ENCODE measurements around the gene BRD3.

Gene BRD3

DNA sequence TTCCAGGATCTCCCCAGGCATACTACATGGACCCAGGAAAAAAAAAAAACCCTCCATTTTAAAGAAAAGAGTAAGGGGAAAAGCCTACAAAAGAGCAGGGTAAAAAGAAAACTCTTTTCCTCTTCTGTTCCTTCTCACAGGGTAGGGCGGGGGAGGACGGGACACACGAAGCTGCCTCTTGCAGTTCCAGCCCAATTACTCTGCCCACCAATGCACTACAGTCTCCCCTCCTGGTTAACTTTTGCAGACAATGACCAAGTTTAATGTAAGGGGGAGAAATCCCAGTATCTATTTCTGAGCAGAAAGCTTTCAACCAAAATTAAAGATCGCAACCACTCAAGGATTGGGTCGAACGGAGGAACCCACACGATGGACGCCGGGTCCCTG lies 1.3 kb downstream of the BRD3 start:
- no peak for DNase-seq

DNA sequence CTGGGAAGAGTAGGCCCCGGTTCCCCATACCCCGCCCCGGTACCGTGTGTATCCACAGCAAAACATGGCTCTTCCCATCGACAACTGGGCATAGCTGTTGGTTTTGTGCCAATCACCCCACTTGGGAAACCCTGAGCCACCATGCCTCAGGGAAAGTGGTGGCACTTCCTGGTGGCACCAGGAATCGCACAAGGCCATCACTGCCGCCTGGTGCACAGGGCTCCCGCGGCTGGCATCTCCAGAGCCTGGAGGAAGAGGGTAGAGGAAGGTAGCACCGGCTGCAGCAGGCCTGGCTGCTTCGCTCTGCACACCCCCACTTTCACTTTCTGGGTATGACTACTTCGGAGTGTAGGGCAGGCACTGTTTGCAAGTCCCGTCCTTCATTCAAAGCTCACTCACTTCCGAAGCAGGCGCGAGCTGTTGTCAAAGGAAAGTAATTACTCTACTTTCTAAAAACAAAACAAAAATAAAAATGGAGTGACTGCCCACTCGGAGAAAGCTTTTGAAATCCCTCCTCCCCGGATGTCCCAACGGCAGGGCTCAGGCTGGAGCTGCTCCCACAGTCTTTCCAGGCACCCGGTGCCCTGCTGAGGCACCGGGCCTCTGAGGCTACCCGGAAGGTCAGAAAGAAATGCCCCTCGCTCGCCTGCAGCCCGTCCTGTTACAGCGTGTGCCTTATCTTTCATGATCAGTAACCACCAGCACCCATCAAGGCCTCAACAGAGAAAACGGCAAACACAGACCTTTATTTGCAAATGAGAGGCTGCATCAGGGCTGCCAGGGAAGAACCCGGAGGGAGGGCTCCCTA lies 2.0 kb downstream of the BRD3 start:
- DNase-seq, result no peak

DNA sequence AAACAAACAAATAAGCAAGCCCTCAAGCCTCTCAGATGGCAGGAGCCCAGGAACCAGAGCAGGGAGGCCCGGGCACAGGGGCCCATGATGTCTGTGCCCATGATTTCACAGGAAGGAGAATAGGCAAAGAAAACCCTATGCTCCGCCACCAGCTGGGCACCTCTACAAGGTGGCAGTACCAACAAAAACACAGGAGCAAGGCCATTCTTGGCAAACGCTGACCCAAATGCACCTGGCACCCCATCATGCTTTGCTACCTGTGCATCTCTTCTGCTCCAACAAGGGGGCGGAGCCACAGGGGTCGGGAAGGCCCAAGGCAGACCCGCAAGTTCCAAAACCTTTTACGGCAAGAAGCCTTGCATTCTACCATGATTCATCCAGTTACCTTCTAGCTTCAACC lies 3.1 kb downstream of the BRD3 start:
- DNase-seq, result no peak

DNA sequence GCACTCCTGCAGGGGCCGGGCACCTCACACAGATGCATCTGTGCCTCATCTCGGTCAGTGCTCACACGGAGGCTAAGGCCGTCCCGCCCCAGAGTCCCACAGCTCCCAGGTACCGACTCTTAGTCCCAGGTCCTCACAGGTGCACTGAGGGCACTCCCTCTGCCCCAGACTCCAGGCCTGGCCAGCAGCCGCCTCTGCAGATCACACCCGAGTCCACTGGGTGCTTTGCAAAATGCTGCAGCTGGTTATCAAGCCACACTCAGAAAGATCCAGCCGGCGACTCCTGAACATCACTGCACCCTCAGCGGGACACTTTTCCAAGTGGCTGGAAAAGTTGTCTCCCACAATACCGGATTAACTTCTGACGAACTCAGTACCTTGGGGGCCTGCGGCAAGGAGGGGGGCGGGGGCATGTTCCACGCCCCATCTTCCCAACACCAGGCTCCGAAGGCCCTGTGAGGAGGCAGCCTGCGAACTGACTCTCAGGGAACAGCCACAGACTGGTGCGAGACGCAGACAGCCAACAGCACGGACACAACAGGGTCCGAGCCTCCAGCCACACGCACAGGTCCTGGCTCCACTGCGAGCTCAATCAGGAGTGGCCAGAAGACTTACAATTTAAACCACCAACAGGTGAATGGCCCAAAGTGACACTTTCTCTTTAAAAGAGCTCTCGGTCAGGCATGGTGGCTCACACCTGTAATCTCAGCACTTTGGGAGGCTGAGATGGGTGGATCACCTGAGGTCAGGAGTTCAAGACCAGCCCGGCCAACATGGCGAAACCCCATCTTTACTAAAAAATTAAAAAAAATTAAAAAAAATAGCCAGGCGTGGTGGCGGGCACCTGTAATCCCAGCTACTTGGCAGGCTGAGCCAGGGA lies 4.0 kb downstream of the BRD3 start:
- no peak for DNase-seq

DNA sequence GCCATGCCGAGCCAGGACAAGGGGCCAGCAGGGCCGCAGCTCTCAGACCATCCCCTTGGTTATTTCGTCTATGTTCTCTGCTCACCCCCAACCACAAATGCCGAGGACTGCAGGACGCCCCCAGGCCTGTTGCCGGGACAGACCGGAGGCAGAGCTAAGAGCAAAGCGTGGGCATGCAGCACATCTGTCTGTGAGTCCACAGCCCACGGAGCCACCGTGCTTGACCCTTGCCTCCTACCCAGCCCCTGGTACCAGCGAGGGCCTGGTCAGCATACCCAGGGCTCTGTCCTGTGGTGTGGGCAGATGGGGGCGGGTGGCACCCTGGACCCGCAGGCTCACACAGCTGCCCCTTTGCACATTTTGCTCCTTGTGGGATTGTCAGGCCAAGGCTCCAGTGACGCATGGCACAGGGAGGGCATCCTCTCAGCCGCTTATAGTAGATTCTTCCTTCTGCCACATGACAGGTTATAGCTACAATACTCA lies 4.7 kb downstream of the BRD3 start:
- no peak for DNase-seq

DNA sequence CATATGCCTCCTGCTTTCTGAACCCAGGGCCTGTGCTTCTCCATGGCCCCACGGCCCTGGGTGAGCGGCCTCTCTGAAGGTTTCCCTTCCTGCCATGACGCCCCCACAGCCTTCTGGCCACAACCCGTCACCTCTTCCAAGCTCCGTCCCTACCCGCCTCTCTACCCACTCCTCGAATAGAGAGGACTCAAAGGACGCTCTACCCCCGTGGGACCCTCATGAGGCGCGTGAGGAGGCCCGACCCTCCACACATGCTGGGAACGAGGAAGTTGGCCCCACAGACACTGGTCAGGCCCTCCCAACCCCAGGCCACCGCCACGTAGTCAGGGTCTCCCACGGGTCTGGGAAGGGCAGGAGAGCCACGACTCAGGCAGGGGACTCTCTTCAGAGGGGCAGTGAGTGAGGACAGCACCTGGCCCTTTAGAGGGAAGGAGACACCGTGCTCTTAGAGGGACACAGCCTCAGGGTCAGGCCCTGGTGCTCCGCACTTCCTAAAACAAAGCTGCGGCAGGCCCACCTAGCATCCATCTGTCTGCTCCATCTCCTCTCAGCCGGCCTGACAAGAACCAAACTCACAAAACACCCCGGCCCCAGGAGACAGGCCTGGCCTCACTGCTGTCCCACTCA lies 5.3 kb downstream of the BRD3 start:
- DNase-seq, result no peak

DNA sequence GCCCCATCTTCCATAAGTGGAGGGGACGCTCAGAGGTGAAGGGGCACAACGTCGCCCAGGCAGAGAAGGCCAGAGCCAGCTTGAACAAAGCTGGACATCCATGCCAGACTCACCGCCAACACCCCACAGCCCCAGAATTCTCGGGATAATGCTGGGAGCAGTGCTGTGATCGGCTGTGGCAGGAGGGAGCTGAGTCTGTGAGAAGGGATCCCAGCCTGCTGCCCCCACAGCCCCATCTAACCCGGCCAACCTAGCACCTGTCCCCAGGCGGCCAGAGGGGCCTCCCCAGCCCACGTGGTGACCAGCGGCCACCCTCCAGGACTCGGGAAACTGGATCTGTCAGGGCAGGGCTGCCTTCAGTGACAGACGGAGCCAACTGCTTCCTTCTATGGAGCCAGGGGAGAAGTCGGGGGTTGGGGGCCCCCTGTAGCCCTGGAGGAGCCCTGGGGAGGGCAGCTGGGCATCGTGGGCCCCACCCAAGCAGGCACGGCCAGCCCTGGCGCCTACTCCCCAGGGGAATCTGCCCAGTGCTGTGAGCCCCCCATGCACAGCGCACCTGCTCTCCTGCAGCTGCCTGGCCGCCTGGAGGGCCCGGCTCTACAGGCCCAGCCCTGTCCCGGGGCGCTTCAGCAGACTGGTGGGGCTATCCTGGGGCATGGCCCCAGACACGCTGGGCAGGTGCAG lies 6.0 kb downstream of the BRD3 start:
- no peak for DNase-seq

DNA sequence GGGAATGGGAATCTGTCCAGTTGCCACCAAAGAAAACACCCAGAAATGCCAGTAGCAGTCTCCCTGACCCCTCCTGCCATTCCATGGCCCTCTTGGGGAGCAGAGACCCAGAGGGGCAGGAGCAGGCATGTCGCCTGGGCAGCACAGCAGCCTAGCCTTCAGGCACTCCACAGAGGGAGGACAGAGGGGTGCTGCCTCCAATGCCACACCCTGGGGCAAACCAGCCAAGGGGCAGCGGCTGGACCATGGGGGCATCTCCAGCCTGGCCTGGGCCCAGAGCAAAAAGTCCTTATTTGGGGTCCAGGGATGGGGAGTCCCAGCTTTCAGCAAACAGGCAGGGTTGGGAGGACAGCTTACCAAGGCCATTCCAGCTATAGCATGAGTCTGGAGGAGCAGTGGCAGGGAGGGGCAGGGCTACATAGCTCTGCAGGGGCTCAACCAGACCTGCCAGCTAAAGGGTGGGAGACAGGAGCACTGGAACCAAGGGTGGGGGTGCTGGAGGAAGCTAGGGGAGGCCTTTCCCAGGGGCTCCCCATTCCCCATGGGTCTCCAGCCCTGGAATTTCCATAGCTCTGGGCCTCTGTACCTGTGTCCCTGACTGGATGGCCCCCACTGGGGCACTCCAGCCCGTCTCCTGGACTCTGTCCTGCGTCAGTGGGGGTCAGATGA lies 6.7 kb downstream of the BRD3 start:
- no peak for DNase-seq

DNA sequence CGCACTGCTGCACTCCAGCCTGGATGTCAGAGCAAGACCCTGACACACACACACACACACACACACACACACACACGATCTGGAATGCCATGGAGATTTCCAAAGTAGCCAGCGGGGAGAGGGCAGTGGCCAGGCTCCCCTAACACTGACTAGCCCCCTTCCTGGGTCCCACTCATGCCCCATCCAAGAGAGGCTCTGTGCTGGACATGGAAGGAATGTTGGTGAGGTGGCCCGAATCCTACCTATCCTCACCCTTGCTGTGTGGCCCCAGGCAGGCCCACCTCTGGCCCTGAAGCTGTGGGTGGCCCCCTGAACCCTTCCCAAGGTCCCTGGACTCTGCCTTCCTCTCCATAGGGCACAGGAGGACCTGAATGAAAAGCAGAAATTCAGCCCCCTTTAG lies 7.3 kb downstream of the BRD3 start:
- DNase-seq, result no peak

DNA sequence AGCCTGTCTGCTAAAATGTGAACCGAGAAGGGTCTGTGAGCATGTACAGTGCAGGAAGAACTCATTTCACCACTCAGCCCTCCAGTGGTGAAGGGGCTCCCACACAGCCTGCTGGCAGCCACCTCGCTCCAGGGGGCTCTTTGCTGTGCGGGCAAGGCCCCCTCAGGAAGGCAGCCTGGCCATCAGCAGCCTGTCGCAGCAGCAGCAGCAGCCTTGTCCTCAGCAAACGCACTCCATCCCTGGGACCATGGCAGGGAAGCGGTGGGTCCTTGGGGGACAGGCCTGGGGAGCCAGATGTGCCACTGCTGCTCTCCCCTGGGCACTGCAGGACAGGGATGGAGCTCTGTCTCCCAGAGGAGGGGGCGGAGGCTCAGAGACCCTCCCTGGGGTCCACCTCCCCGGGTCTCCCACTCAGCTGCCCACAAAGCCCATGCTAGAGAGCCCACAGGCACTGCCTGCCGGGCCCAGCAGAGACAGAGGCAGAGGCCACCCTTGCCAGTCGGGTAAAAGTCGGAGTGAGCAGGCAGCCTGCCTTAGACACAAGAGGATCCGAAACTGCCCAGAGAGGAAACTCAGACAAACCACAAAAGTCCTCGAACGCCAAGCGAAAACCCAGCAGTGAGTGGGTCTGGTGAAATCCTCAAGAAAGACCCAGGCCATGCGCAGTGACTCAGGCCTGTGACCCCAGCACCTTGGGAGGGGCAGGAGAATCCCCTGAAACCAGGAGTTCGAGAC lies 8.0 kb downstream of the BRD3 start:
- no peak for DNase-seq

DNA sequence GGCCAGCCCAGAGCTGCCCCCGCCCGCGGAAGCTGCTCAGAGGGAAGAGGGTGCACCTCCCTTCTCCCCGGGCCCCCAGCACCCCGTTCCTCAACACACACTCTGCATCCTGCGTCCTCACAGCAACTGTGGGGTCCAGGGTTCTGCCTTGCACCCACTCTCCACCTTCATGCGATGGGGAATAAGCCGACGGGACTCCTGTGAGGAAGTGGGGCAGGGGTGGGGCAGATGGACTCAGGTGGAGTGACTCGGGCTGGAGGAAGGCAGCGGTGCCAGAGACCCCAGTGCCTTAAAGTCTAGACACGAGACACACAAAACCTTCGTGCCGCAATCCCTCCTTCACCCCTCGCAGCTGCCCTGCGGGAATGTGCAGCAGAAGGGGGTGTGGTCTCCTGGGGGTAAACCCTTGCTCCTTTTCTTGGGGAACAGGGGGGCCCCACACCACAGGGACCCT lies 8.6 kb downstream of the BRD3 start:
- DNase-seq, result no peak

DNA sequence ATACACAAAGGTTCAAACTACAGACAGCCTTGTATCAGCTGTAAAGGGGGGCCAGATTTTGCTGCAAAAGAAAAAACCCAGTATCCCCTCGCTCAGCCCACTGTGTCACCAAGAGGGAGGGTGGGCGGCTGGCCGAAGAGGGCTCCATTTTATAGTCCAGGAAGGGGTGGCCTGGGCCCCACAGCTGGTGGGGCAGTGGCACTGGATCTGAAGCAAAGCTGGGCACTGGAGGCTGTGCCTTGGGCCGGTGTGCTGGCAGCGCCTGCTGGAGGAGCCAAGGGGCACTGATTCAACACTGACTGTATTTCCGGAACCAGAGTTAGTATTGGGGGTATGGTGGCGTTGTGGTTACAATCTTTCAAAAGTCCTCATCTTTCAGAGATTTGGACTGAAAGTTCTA lies 9.1 kb downstream of the BRD3 start:
- no peak for DNase-seq

DNA sequence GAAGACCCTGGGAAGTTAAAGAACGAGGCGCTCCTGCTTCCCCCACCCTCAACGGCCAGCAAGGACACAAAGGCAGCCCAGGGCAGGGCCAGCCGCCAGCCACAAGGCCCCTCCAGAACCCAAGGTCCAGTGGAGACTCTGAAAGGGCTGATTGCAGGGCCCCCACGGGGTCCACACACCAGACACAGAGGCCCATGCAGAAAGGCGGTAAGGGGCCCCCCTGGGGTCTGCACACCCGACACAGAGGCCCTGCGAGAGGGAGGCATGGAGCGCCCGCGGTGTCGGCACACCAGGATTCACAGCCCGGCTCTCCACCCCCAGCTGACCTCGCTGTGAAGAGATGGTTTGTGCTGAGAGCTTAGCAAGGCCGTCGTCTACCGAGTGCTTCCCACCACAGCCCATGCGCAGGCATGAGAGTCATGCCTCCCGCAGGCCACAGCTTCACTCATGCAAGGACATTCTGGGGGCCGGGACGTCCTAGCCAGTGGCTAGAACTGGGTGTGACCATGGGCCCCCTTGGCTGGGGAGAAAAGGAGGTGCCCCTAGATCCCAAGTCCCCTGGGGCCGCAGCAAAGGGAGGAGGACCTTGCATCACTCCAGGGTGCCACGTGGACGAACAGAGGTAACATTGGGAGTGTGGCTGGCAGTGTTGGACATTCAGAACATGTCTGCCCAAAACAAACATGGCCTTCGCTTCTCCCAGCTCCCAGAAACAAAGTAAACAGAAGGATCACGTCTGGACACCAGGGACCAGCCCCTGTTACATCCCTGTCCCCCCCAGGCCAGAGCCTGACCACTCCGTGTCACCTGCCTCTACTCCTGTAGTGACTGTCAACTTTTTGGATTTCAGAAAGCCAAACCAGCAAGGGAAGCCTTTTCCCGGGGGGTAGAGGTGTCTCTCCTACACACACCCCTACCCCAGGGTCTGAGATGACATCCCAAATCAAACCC lies 9.8 kb downstream of the BRD3 start:
- no peak for DNase-seq

DNA sequence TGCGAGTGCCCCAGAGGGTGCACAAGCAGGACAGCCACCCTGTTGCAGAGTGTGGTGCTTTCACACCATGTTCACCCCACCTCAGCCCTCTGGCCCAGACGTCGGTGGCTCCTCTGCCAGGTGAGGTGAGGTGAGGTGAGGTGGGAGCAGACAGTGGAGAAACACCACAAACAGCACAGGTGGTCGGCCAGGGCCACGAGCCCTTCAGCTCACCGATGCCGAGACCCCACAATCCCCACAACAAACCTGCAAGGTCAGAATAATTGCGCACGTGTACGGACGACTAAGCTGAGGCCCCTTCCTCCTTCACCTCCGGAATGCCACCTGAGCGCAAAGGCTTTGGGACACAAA lies 10.5 kb downstream of the BRD3 start:
- no peak for DNase-seq

DNA sequence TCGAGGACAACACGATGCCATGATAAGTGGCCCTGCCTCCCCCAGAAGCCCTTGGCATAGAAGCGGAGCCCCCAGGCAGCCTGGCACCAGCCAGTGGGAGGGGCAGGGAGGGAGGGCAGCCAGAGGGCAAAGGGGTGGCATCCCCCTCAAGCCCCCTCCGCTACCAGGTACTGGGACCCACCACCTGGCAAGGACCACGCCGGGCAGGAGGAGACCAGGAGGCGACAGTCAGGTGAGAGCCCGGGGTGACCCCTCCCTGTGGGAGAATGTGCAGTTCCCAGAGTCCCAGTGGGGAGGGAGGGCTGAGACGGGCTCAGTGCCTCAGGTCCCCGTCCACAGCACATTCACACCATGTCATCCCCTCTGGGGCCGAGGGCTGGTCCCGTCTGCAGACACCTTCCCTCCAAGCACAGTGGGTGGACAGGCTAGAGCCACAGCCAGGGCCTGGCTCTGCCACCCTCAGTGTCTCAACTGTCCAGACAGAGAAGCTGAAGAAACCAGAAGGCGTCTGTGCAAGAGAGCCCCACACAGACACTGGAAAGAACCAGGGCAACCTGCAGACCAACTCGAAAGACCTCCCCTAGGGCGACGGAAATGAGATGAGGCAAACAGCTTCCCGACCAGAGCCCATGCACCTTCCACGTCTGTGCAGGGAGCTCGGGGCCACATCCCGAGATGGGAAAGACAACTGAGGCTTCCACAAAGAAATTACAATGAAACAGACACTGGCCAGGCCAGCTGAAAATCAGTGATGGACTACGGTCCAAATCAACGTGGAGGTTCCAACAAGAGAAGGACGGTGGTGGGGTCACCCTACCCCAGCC lies 11.1 kb downstream of the BRD3 start:
- DNase-seq, result no peak

DNA sequence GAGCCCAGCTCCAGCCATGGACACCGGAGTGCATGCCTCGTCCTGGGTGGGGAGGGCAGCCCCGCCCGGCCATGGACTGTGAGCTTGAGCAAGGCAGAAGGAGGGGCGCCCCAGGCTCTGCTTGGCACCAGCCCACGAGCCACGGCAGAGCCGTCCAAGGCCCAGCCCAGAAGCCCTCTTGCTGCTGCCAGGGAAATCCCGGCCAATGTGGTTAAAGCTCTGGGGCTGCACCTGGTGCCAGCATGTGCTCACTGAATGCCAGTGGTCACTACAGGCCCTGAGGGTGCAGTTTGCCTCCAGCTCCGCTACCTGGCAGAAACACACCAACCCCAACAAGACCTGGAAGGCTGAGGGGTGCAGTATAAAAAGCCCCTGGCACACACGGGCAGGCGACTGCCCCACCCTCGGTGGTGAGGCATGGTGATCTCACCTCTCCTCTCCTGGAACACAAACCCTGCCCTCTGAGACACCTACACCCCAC lies 11.8 kb downstream of the BRD3 start:
- no peak for DNase-seq

DNA sequence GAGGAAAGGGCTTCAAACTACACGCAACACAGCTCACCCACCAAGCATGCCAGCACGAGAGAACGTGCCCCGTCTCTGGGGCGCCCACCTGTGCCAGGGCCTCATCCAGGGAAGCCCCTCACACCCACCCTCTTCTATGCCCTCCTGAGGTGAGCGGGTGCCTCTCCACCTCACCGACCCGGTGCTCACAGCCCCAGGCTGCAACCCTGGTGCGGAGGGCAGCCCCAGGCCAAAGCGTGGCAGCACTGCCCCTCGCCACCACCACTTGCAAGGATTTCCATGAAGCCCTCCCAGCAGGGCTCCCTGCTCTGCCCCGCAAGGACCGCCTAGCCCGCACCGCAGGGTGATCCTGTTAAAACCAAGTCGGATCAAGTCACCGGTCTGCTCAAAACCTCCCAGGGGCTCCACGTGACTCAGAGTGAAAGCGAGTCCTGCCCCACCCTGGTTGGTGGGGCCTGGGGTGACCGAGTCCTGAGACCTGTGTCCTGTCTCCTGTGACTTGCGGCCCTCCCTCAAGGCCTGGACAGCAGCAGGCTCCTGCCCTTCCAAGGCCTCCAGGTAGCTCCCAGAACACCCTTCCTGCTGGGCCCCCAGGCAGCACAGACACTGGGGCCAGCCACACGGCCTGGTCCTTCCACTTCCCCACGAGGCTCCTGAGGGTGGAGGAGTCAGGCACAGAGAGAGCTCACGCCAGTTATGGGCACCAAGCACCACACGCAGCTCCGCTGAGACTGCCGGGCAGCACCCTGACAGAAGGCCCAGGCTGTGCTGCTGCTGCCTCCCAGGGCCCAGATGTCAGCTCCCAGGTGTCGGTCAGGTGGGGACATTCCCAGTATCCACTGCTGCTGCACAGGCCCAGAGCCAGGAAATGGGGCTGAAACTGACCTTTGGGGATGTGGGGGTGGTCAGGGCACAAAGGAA lies 12.7 kb downstream of the BRD3 start:
- DNase-seq, result no peak

All from NCI-H1436 treated with DMSO at 0.1 percent for 48 hours (cell line).